ENCODE measurements around the gene IL24. TPM values are rescaled to one million over a fixed set of nuclear protein-coding genes. Genes with fewer than 3 reads are reported as not detected.

The IL24 gene
- total RNA-seq, 1 donor from 2014 or later = not detected

DNA sequence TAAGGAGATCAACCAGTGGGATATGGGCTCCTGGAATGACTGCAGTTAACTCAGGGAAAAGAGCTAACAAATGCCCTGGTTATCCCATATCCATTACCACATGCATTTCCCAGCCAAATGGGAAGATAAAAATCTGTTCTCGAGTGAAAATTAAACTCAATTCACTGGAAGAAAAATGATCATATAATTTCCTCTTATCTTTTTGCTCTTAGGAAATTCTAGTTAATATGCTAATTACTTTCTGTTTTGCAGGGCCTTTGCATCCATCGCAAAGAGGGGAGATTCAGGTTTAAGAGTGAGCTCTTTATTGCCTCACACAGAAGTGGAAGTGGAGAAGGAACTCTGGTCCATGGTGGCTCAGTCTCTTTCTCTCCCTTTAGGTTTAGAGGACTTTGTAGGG is 3.9 kb upstream of the IL24 start:
- no peaks in the 10 kb centered on the region for H3K9me3 Mint-ChIP-seq
- DNase-seq (ENCODE audit: low read depth, low spot score) = no peak
- H3K27me3 Mint-ChIP-seq (ENCODE audit: low read depth) = peaks cover 9% of the 10 kb centered on the region
- no peak overlapping the region for H3K4me3 Mint-ChIP-seq
- TF ChIP-seq, protein P1, sequence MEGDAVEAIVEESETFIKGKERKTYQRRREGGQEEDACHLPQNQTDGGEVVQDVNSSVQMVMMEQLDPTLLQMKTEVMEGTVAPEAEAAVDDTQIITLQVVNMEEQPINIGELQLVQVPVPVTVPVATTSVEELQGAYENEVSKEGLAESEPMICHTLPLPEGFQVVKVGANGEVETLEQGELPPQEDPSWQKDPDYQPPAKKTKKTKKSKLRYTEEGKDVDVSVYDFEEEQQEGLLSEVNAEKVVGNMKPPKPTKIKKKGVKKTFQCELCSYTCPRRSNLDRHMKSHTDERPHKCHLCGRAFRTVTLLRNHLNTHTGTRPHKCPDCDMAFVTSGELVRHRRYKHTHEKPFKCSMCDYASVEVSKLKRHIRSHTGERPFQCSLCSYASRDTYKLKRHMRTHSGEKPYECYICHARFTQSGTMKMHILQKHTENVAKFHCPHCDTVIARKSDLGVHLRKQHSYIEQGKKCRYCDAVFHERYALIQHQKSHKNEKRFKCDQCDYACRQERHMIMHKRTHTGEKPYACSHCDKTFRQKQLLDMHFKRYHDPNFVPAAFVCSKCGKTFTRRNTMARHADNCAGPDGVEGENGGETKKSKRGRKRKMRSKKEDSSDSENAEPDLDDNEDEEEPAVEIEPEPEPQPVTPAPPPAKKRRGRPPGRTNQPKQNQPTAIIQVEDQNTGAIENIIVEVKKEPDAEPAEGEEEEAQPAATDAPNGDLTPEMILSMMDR (conservative IDR thresholded peaks at IDR 0.05) = no peak
- no peaks in the 10 kb centered on the region for H3K36me3 Mint-ChIP-seq (ENCODE audit: low read depth)
- no peak overlapping the region for H3K27ac Mint-ChIP-seq (ENCODE audit: unreplicated experiment)
- no peaks in the 10 kb centered on the region for H3K4me1 Mint-ChIP-seq

DNA sequence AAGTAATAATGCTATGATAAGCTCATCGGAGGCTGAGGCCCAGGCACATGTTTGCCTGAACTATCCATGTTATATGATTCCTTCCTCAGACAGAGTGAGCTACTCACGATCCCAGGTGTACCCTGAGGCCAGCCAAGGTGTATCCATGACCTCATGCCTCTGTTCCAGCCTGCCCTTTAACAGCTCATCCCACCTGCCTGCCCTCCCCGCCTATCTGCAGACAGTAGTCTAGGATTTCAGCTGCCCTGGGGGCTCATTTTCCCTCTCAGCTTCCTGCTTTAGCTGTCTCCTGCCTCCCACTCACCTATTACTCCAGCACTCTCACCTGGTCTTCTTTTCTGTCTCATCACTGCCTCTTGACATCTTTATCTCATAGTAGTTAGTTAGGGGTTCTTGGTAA is 1.9 kb upstream of the IL24 start:
- H3K27ac Mint-ChIP-seq (ENCODE audit: unreplicated experiment) = no peak overlapping the region
- no peaks in the 10 kb centered on the region for H3K4me1 Mint-ChIP-seq
- peaks cover 5% of the 10 kb centered on the region for H3K27me3 Mint-ChIP-seq (ENCODE audit: low read depth)
- no peaks in the 10 kb centered on the region for H3K36me3 Mint-ChIP-seq (ENCODE audit: low read depth)
- H3K4me3 Mint-ChIP-seq = no peak overlapping the region
- no peak for DNase-seq (ENCODE audit: low read depth, low spot score)
- no peaks in the 10 kb centered on the region for H3K9me3 Mint-ChIP-seq
- TF ChIP-seq, protein P1 (conservative IDR thresholded peaks at IDR 0.05) = no peak

DNA sequence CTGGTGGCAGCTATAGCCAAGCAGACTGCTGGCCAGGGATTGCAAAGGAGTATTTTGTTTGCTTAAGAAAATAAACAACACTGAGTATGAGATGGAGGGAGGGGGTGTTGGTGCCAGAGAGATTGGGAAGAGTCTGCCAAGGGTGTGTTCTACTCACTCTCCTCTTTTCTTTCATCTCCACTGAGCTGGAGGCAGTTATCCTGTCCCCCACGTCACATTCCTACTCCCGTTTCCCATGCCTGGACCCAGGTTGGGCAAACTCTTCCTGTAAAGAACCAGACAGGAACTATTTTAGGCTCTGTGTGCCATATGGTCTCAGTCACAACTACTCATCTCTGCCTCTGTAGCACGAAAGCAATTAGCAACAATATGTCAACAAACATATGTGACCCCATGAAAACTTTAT is 1.4 kb upstream of the IL24 start:
- no peaks in the 10 kb centered on the region for H3K9me3 Mint-ChIP-seq

DNA sequence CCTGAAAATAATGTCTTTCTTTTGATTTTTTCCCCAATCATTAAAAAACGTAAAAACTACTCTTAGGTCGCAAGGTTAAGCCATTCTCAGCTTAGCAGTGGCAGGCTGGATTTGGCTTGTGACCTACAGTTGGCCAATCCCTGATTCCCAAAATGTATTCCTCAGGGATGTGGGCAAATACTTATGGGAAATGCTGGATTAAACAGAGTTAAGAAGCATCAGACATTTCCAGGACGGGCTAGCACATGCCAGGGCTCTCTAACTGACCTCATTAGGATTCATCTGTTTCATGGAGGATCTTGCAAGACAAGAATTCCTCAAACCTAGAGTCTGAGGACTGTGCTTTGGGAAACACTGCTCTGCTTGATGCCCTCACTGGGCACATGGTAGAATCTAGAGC is 982 bp upstream of the IL24 start:
- Mint-ChIP-seq H3K27me3 (ENCODE audit: low read depth) (peaks cover 3% of the 10 kb centered on the region), H3K4me1 (no peaks in the 10 kb centered on the region), H3K27ac (ENCODE audit: unreplicated experiment) (no peak overlapping the region), H3K4me3 (no peak overlapping the region), H3K9me3 (no peaks in the 10 kb centered on the region), H3K36me3 (ENCODE audit: low read depth) (no peaks in the 10 kb centered on the region)
- no peak for DNase-seq (ENCODE audit: low read depth, low spot score)
- TF ChIP-seq, protein P1 (conservative IDR thresholded peaks at IDR 0.05) = no peak

More for the DNA sequence above, 1.4 kb upstream of the IL24 start:
- Mint-ChIP-seq H3K4me1 (no peaks in the 10 kb centered on the region), H3K27ac (ENCODE audit: unreplicated experiment) (peak overlapping the region; percentile 36), H3K27me3 (ENCODE audit: low read depth) (peaks cover 5% of the 10 kb centered on the region), H3K4me3 (no peak overlapping the region), H3K36me3 (ENCODE audit: low read depth) (no peaks in the 10 kb centered on the region)
- TF ChIP-seq, protein P1 (conservative IDR thresholded peaks at IDR 0.05) = no peak
- DNase-seq (ENCODE audit: low read depth, low spot score) = no peak

DNA sequence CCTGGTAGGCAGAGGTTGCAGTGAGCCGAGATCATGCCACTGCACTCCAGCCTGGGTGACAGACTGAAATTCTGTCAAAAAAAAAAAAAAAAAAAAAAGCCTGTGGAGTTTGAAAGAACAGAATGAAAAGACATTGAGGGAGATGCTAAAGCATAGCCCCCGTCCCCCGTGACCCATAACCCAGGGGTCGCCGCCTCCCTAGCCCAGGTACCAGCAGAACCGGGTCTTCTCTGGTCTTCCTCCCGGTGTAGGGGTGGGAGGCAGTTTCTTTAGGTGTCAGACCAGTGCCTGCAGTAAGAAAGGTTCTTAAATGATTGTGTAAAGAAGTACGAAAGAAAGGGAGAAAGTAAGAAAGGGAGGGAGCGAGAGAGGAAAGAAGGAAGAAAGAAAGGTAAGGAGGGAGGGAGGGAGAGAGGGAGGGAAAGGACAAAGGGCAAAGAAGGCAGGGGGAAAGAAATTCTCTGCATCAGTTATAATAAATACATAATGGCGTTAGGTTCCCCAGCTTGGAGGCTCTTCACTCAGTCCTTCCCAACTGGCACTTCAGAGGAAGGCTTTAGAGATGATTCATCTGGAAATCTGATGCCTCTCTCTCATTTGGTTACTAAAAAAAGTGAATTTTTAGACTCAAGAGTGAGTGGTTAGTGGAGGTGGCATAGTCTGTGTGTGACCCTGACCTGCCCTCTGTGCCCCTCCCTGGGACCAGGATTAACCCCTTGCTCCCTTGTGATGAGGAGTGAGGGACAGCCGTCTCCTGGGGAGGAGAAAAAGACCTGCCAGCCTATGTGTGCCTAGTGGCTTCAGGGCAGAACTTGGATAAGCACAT is 1.1 kb downstream of the IL24 start:
- TF ChIP-seq, protein P1 (conservative IDR thresholded peaks at IDR 0.05) = no peak
- Mint-ChIP-seq H3K9me3 (no peaks in the 10 kb centered on the region), H3K27ac (ENCODE audit: unreplicated experiment) (no peak overlapping the region), H3K27me3 (ENCODE audit: low read depth) (peaks cover 3% of the 10 kb centered on the region), H3K4me3 (no peak overlapping the region), H3K4me1 (no peaks in the 10 kb centered on the region), H3K36me3 (ENCODE audit: low read depth) (no peaks in the 10 kb centered on the region)
- DNase-seq (ENCODE audit: low read depth, low spot score) = no peak

All from neural crest cell (in vitro differentiated cells).